ENCODE results near the gene FRS2.

FRS2 gene

GRCh38 chr12:69464428-69464827 lies 5.8 kb upstream of the FRS2 start:
- no peak for DNase-seq (ENCODE audit: extremely low read depth in 1 of 2, low read depth in 1 of 2)

GRCh38 chr12:69466867-69467266 lies 3.3 kb upstream of the FRS2 start:
- no peak for DNase-seq (ENCODE audit: extremely low read depth in 1 of 2, low read depth in 1 of 2)

GRCh38 chr12:69467366-69467765 lies 2.8 kb upstream of the FRS2 start:
- no peak for DNase-seq (ENCODE audit: extremely low read depth in 1 of 2, low read depth in 1 of 2)

- no peak for DNase-seq (ENCODE audit: extremely low read depth in 1 of 2, low read depth in 1 of 2)
Observed at GRCh38 chr12:69468237-69469026, 1.8 kb upstream of the FRS2 start.

- DNase-seq (ENCODE audit: extremely low read depth in 1 of 2, low read depth in 1 of 2) = no peak
Observed at GRCh38 chr12:69469854-69470188, 367 bp upstream of the FRS2 start.

- no peak for DNase-seq (ENCODE audit: extremely low read depth in 1 of 2, low read depth in 1 of 2)
Observed at GRCh38 chr12:69471076-69471430, 865 bp downstream of the FRS2 start.

- DNase-seq (ENCODE audit: extremely low read depth in 1 of 2, low read depth in 1 of 2) = no peak
Observed at GRCh38 chr12:69471667-69472385, 1.6 kb downstream of the FRS2 start.

- DNase-seq (ENCODE audit: extremely low read depth in 1 of 2, low read depth in 1 of 2) = no peak
Observed at GRCh38 chr12:69473262-69473661, 3.1 kb downstream of the FRS2 start.

GRCh38 chr12:69474456-69474855 lies 4.3 kb downstream of the FRS2 start:
- no peak for DNase-seq (ENCODE audit: extremely low read depth in 1 of 2, low read depth in 1 of 2)

- DNase-seq (ENCODE audit: extremely low read depth in 1 of 2, low read depth in 1 of 2) = no peak
Observed at GRCh38 chr12:69475237-69475975, 5.2 kb downstream of the FRS2 start.

GRCh38 chr12:69476276-69477017 lies 6.3 kb downstream of the FRS2 start:
- no peak for DNase-seq (ENCODE audit: extremely low read depth in 1 of 2, low read depth in 1 of 2)

- no peak for DNase-seq (ENCODE audit: extremely low read depth in 1 of 2, low read depth in 1 of 2)
Observed at GRCh38 chr12:69479675-69480074, 9.5 kb downstream of the FRS2 start.

GRCh38 chr12:69480698-69481097 lies 10.5 kb downstream of the FRS2 start:
- DNase-seq (ENCODE audit: extremely low read depth in 1 of 2, low read depth in 1 of 2) = no peak

GRCh38 chr12:69481133-69481532 lies 10.9 kb downstream of the FRS2 start:
- DNase-seq (ENCODE audit: extremely low read depth in 1 of 2, low read depth in 1 of 2) = no peak

- DNase-seq (ENCODE audit: extremely low read depth in 1 of 2, low read depth in 1 of 2) = no peak
Observed at GRCh38 chr12:69483700-69484099, 13.5 kb downstream of the FRS2 start.

- no peak for DNase-seq (ENCODE audit: extremely low read depth in 1 of 2, low read depth in 1 of 2)
Observed at GRCh38 chr12:69484428-69484827, 14.2 kb downstream of the FRS2 start.

- no peak for DNase-seq (ENCODE audit: extremely low read depth in 1 of 2, low read depth in 1 of 2)
Observed at GRCh38 chr12:69490920-69491643, 20.9 kb downstream of the FRS2 start.

- no peak for DNase-seq (ENCODE audit: extremely low read depth in 1 of 2, low read depth in 1 of 2)
Observed at GRCh38 chr12:69492739-69493138, 22.6 kb downstream of the FRS2 start.

GRCh38 chr12:69495071-69495470 lies 24.9 kb downstream of the FRS2 start:
- DNase-seq (ENCODE audit: extremely low read depth in 1 of 2, low read depth in 1 of 2) = no peak

GRCh38 chr12:69497308-69498026 lies 27.3 kb downstream of the FRS2 start:
- no peak for DNase-seq (ENCODE audit: extremely low read depth in 1 of 2, low read depth in 1 of 2)

All from activated CD8-positive, alpha-beta memory T cell treated with anti-CD3 and anti-CD28 coated beads for 1 hour (primary cell).